Immature natural killer cell (primary cell): ENCODE measurements around the gene SIN3A. TPM values are rescaled to one million over a fixed set of nuclear protein-coding genes. Genes with fewer than 3 reads are reported as not detected.
"Not testable (repeated sequence)": the region's sequence is repeated elsewhere in the genome, so short reads cannot be mapped to it uniquely, and the experiment has no call there.

Experiments
- DNase-seq, 3 donors: peaks; one replicate each; pipeline ENCODE4 v3.0.0; 2022; ENCODE audit warnings: mixed read lengths in 1 of 3
- H3K27ac Mint-ChIP-seq, 6 donors: one replicate each; pipeline ENCODE4 v1.8.0; 2020; ENCODE audit warnings: mixed read lengths in 6 of 6, mild to moderate bottlenecking in 5 of 6, inconsistent platforms in 4 of 6, moderate library complexity in 3 of 6
- H3K27me3 Mint-ChIP-seq, 3 donors: one replicate each; pipeline ENCODE4 v1.8.0; 2020 to 2021; ENCODE audit warnings: low read depth in 3 of 3, mild to moderate bottlenecking in 3 of 3, mixed read lengths in 3 of 3, moderate library complexity in 3 of 3, inconsistent platforms in 1 of 3
- H3K36me3 Mint-ChIP-seq, 3 donors: one replicate each; pipeline ENCODE4 v1.8.0; 2020; ENCODE audit warnings: mixed read lengths in 3 of 3, inconsistent platforms in 2 of 3, mild to moderate bottlenecking in 2 of 3
- H3K4me1 Mint-ChIP-seq, 2 donors: one replicate each; pipeline ENCODE4 v1.8.0; 2020; ENCODE audit warnings: inconsistent platforms in 2 of 2, mild to moderate bottlenecking in 2 of 2, mixed read lengths in 2 of 2, moderate library complexity in 1 of 2
- H3K4me3 Mint-ChIP-seq, 5 donors: one replicate each; pipeline ENCODE4 v1.8.0; 2020; ENCODE audit warnings: mild to moderate bottlenecking in 5 of 5, mixed read lengths in 5 of 5, inconsistent platforms in 3 of 5, moderate library complexity in 3 of 5
- H3K9me3 Mint-ChIP-seq, 6 donors: one replicate each; pipeline ENCODE4 v1.8.0; 2020; ENCODE audit warnings: mild to moderate bottlenecking in 6 of 6, mixed read lengths in 6 of 6, inconsistent platforms in 4 of 6, moderate library complexity in 3 of 6
- polyA plus RNA-seq, 3 donors: library from polyadenylated mRNA; unstranded; fragments of 300-500 nt; fragmentation: Illumina TruSeq; gene quantifications; one replicate each; pipeline ENCODE4 v1.2.3, GENCODE V29; 2021

SIN3A gene
- polyA plus RNA-seq, 3 donors from 2014 or later: 8.6 to 21.2 (median 10.3) TPM

DNA sequence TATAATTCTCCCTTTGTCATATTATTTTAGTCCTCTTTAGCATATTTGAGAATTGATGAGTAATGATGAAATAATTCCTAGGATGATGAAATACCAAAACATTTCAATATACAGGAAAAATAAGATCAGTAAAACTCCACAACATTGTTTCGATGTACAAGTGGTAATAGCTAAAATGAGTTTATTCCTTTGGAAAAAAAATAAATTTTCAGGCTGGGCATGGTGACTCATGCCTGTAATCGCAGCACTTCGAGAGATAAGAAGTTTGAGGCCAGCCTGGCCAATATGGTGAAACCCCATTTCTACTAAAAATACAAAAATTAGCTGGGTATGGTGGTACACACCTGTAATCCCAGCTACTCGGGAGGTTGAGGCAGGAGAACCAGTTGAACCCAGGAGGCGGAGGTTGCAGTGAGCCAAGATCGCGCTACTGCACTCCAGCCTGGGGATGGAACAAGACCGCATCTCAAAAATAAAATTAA, 7.5 kb downstream of the SIN3A start:
- H3K36me3 Mint-ChIP-seq, H3K9me3 Mint-ChIP-seq, DNase-seq, H3K4me3 Mint-ChIP-seq, H3K27me3 Mint-ChIP-seq, H3K27ac Mint-ChIP-seq: not testable (repeated sequence)
- H3K4me1 Mint-ChIP-seq: peaks cover 33 to 53% of the 10 kb centered on the region in 2 donors

DNA sequence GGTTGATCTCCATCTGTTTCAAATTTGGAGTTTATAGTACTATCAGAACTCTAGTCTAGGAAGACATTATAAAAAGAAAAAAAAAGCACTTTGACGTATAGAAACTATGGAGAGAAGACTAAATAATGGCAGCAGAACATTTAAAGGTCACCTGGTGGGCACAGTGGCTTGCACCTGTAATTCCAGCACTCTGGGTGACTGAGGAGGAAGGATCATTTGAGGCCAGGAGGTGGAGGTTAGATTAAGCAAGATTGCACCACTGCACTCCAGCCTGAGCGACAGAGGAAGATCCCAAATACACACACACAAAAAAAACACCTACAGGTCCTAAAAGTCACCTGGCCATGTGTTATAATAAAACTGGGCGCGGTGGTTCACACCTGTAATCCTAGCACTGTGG, 13.8 kb downstream of the SIN3A start:
- H3K4me1 Mint-ChIP-seq: peaks cover 43 to 67% of the 10 kb centered on the region in 2 donors
- H3K9me3 Mint-ChIP-seq: no peaks in the 10 kb centered on the region
- no peak for DNase-seq
- H3K27me3 Mint-ChIP-seq: peaks cover 0 to 1% (median 0%) of the 10 kb centered on the region in 3 donors
- H3K4me3 Mint-ChIP-seq: peak overlapping the region in 1 of 5 donors; percentile 0
- peak overlapping the region in 3 of 6 donors; percentile 0 to 7 (median 3) for H3K27ac Mint-ChIP-seq
- H3K36me3 Mint-ChIP-seq: peaks cover 0 to 10% (median 3%) of the 10 kb centered on the region in 3 donors

DNA sequence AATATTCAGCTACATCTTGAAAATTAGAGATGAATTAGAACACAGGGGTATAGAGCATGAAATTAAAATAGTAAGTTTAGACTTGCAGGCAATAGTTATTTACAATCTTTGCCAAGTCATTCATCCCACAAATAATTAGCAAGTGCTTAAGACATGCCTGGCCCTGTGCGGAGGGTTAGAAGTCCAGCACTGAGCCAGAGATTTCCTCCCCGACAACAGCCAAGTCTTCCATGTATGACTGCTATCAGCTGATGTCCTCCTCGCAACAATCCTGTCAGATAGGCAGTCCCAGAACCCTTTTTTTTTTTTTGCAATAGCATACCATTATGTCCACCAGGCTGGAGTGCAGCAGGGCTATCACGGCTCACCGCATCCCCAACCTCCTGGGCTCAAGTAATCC, 14.6 kb downstream of the SIN3A start:
- H3K9me3 Mint-ChIP-seq: no peaks in the 10 kb centered on the region
- peak overlapping the region in 1 of 6 donors; percentile 35 for H3K27ac Mint-ChIP-seq
- H3K4me1 Mint-ChIP-seq: peaks cover 43 to 71% of the 10 kb centered on the region in 2 donors
- no peak for DNase-seq
- H3K36me3 Mint-ChIP-seq: peaks cover 0 to 10% (median 3%) of the 10 kb centered on the region in 3 donors
- H3K4me3 Mint-ChIP-seq: no peak overlapping the region
- peaks cover 0 to 1% (median 0%) of the 10 kb centered on the region in 3 donors for H3K27me3 Mint-ChIP-seq

DNA sequence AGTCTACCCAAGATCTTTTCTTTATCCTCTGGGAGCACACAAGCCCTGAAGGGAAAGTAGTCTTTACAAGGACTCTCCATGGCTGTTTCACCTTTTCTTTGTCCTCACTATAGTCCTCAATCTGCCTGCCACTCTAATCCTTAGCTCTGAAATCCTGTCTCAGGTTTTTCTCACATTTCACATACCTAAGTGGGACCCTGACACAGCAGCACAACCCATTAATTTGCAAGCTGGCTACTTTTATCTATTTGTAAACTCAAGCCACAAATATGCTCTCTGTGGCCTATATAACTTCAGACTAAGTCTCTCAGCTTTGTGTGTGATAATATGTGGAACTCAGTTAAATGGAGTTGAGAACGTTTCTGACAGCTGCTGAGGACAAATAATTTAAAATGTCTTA, 19.8 kb downstream of the SIN3A start:
- no peaks in the 10 kb centered on the region for H3K27me3 Mint-ChIP-seq
- H3K4me3 Mint-ChIP-seq: no peak overlapping the region
- DNase-seq: no peak
- peaks cover 0 to 9% (median 0%) of the 10 kb centered on the region in 3 donors for H3K36me3 Mint-ChIP-seq
- H3K27ac Mint-ChIP-seq: peak overlapping the region in 3 of 6 donors; percentile 34 to 63 (median 43)
- no peaks in the 10 kb centered on the region for H3K9me3 Mint-ChIP-seq
- peaks cover 22 to 55% of the 10 kb centered on the region in 2 donors for H3K4me1 Mint-ChIP-seq

DNA sequence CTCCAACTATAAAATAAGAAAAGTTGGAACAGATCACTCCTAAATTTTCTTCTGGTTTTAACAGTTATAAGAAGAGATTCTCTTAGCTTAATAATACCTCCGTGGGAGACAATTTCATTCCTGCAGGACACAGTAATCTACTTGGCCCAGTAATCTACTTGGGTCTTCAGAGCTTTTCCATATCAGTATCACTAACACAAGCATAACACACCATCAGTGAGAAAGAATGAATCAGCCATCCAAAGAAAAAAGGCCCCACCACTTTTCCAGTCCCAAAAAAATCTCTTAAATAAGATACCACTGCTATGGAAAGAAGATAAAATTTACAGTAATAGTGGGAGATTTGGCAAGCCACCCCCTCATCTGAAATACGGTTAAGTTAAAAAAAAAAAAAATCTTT, 20.2 kb downstream of the SIN3A start:
- DNase-seq: no peak
- no peak overlapping the region for H3K4me3 Mint-ChIP-seq
- peaks cover 19 to 54% of the 10 kb centered on the region in 2 donors for H3K4me1 Mint-ChIP-seq
- no peaks in the 10 kb centered on the region for H3K27me3 Mint-ChIP-seq
- H3K9me3 Mint-ChIP-seq: no peaks in the 10 kb centered on the region
- peak overlapping the region in 2 of 6 donors; percentile 34 to 43 for H3K27ac Mint-ChIP-seq
- H3K36me3 Mint-ChIP-seq: peaks cover 0 to 9% (median 0%) of the 10 kb centered on the region in 3 donors

DNA sequence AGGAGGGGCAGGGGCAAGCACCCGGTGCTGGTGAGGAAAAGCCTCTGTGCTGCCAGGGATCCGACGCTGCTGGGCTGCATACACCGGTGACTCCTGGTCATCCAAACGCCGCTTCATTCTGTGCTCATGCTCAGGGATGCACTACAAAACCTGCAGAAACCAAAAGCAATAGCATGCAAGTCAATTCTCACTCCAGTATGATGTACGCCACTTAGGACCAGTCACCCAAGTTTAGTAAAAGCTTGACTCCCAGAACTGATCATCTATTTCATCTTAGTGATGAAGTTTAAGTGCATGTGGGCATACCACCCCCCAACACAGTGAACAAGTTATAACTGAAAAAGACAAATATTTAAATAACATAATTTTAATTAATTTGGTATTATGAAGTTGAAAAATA, 21.2 kb downstream of the SIN3A start:
- Mint-ChIP-seq H3K4me1 (peaks cover 18 to 56% of the 10 kb centered on the region in 2 donors), H3K27me3 (no peaks in the 10 kb centered on the region), H3K36me3 (peaks cover 0 to 8% (median 0%) of the 10 kb centered on the region in 3 donors), H3K4me3 (no peak overlapping the region), H3K9me3 (no peaks in the 10 kb centered on the region), H3K27ac (peak overlapping the region in 1 of 6 donors; percentile 17)
- DNase-seq: no peak

DNA sequence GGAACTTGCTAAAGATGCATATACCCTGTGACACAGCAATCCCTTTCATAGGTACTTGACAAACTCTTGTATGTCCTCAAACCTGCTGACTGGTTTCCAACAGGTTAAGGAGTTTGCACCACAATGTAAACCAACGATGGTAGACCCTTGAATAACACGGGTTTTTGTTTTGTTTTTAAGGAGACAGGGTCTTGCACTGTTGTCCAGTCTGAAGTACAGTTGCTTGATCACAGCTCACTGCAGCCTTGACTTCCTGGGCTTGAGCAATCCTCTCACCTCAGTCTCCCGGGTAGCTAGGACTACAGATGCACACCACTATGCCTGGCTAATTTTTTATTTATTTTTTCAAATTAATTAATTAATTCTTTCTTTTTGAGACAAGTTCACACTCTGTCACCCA, 23.3 kb downstream of the SIN3A start:
- Mint-ChIP-seq H3K27me3 (peaks cover 0 to 4% (median 0%) of the 10 kb centered on the region in 3 donors), H3K4me1 (peaks cover 10 to 41% of the 10 kb centered on the region in 2 donors), H3K27ac (no peak overlapping the region), H3K9me3 (no peaks in the 10 kb centered on the region), H3K36me3 (peaks cover 0 to 5% (median 0%) of the 10 kb centered on the region in 3 donors), H3K4me3 (no peak overlapping the region)
- DNase-seq: no peak

DNA sequence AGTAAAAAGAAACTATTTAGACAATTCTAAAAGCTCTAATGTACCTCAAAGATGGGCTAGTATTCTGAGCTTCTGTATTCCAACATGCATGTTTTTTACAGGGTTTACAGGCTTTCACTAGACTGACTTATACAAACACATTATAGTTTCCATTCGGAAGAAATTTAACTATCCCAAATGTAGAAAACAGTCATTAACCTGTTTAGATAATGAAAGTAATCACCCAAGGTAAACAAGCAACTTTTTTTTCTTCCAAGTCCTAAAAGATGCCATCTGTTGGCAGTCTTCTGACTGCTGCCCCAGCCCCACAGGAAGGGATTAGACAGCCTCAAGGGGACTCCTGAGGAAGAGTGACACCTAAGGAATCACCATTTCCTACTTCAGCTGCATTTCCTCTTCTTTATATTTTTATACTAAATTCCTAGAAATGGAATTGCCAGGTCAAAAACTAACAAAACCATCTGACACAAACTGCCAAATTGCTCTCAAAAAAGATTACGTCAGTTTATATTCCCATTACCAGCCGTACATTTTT, 25.5 kb downstream of the SIN3A start:
- H3K27ac Mint-ChIP-seq: peak overlapping the region in 1 of 6 donors; percentile 31
- no peak overlapping the region for H3K4me3 Mint-ChIP-seq
- peaks cover 0 to 4% (median 0%) of the 10 kb centered on the region in 3 donors for H3K27me3 Mint-ChIP-seq
- H3K9me3 Mint-ChIP-seq: no peaks in the 10 kb centered on the region
- H3K36me3 Mint-ChIP-seq: peaks cover 0 to 12% (median 3%) of the 10 kb centered on the region in 3 donors
- DNase-seq: no peak
- peaks cover 15 to 46% of the 10 kb centered on the region in 2 donors for H3K4me1 Mint-ChIP-seq

DNA sequence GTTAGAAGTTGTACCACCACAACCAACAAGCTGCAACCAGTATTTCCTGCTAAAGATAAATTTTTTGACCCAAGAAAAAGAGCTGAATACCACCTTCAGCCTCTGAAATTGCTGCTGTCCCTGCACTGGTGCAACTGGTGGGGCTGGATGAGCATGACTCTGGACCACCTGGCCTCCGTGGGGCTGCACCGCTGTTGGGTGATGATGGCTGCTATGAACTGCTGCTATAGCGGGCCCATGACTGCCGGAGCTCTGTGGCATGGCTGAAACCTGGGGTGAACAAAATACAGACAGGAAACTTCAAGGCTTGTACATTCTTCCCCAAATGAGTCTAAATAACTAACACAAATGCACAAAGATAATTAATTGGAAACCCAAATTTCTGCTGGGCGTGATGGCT, 28.9 kb downstream of the SIN3A start:
- peaks cover 17 to 36% of the 10 kb centered on the region in 2 donors for H3K4me1 Mint-ChIP-seq
- no peak for DNase-seq
- H3K27me3 Mint-ChIP-seq: peaks cover 0 to 4% (median 0%) of the 10 kb centered on the region in 3 donors
- peak overlapping the region in 5 of 6 donors; percentile 20 to 73 (median 45) for H3K27ac Mint-ChIP-seq
- peaks cover 0 to 11% (median 3%) of the 10 kb centered on the region in 3 donors for H3K36me3 Mint-ChIP-seq
- H3K4me3 Mint-ChIP-seq: peak overlapping the region in 1 of 5 donors; percentile 6
- no peaks in the 10 kb centered on the region for H3K9me3 Mint-ChIP-seq

DNA sequence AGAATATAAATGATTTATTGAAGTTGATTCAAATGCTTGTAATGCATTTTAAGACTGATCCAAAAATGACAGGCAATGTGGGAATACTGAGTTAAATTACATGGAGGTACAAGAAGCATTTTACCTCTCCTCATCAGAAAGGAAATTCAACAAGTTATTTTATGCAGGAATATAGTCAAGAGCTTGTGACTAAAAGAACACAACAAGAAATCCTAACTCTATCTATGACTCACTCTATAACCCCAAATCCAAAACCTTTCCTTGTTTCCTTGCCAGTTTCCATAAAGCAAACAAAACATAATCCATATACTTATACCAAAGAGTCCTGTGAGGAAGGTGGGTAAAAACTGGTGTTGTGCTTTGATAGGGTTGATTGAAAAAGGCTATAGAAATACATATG, 30.8 kb downstream of the SIN3A start:
- no peak for DNase-seq
- Mint-ChIP-seq H3K4me1 (peaks cover 21 to 36% of the 10 kb centered on the region in 2 donors), H3K9me3 (no peaks in the 10 kb centered on the region), H3K27me3 (peaks cover 0 to 4% (median 0%) of the 10 kb centered on the region in 3 donors), H3K4me3 (no peak overlapping the region), H3K36me3 (peaks cover 0 to 11% (median 3%) of the 10 kb centered on the region in 3 donors), H3K27ac (peak overlapping the region in 1 of 6 donors; percentile 17)

DNA sequence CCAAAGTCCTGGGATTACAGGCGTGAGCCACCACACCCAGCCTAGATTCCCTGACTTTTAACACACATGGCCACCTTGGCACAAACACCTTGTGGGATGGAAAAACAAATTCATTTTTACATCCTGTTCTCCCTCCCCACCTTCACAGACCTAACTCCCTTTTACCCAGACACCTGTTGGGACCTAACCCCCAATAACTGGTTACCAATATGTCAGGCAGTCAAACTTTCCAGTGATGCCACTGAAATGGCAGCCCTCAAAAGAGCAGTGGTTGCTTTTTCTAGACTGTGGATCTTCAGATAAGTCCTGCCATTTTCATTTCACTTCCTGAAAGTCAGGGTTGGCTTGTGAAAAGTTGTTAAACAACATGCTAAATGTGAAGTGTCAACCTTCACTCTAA, 34.9 kb downstream of the SIN3A start:
- Mint-ChIP-seq H3K27me3 (no peaks in the 10 kb centered on the region), H3K4me3 (no peak overlapping the region), H3K36me3 (peaks cover 2 to 18% (median 15%) of the 10 kb centered on the region in 3 donors), H3K9me3 (no peaks in the 10 kb centered on the region), H3K27ac (peak overlapping the region in 4 of 6 donors; percentile 12 to 53 (median 45)), H3K4me1 (peaks cover 19 to 33% of the 10 kb centered on the region in 2 donors)
- no peak for DNase-seq

DNA sequence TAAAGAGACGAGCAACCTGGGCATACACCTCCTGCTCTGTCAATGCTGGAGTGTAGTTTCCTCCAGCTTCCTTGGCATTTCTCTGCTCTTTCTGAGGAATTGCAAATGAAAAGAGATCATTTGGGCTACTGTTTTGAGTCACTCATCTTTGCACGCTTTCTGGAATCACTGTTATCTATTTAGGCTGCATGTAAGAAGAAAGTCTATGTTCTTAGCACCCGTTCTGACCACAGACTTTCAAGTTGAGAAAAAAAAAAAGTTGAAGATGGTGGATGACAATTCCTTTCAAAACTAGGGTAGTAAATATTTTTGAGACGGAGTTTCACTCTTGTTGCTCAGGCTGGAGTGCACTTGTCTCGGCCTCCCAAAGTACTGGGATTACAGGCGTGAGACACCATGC, 41.3 kb downstream of the SIN3A start:
- no peaks in the 10 kb centered on the region for H3K9me3 Mint-ChIP-seq
- H3K27ac Mint-ChIP-seq: peak overlapping the region in 2 of 6 donors; percentile 13 to 15
- no peak for DNase-seq
- no peaks in the 10 kb centered on the region for H3K27me3 Mint-ChIP-seq
- H3K36me3 Mint-ChIP-seq: peaks cover 24 to 55% (median 39%) of the 10 kb centered on the region in 3 donors
- H3K4me3 Mint-ChIP-seq: no peak overlapping the region
- H3K4me1 Mint-ChIP-seq: peaks cover 11 to 15% of the 10 kb centered on the region in 2 donors

DNA sequence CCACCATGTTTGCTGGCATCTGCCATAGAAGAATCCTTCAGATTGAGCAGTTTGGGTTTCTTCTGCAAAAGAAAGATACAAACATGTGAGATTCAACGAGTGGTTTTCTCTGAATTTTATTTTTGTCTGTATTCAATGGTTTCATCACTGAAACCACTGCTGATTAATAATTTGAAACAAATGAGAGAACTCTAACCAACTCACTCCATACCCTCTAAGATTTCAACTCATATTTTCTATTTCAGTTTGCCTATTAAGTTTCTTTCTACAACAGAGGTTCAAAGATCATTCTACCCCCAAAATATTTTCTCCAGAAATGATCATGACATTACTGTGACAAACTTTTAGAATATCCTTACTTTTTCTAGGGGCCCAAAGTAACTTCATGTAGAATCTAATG, 44.4 kb downstream of the SIN3A start:
- Mint-ChIP-seq H3K27ac (peak overlapping the region in 2 of 6 donors; percentile 15 to 57), H3K36me3 (peaks cover 30 to 48% (median 33%) of the 10 kb centered on the region in 3 donors), H3K4me1 (peaks cover 0 to 2% of the 10 kb centered on the region in 2 donors), H3K27me3 (no peaks in the 10 kb centered on the region), H3K9me3 (no peaks in the 10 kb centered on the region), H3K4me3 (no peak overlapping the region)
- DNase-seq: no peak

DNA sequence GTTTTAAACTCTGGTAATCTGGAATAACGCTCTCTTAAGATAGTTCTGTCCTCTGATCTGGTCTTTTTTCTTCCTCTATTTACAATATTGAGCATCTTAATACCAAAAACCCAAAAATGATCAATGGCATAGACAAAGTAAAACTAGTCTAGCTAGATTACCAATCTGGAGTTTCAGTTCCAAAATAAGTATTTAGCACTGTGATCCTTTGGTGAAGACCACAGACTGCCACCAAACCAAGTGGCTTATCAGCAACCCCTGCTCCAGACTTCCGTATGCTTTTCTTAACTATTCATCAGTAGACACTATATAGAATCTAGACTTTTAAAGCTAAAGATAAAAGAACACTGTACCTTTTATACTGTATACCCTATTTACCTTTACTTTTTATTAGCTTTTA, 47.6 kb downstream of the SIN3A start:
- peak overlapping the region in 3 of 6 donors; percentile 0 to 67 (median 46) for H3K27ac Mint-ChIP-seq
- H3K27me3 Mint-ChIP-seq: no peaks in the 10 kb centered on the region
- H3K36me3 Mint-ChIP-seq: peaks cover 26 to 36% (median 27%) of the 10 kb centered on the region in 3 donors
- H3K4me3 Mint-ChIP-seq: no peak overlapping the region
- H3K9me3 Mint-ChIP-seq: no peaks in the 10 kb centered on the region
- DNase-seq: no peak
- peaks cover 0 to 2% of the 10 kb centered on the region in 2 donors for H3K4me1 Mint-ChIP-seq
